ENCODE results near the gene TTLL5. TPM values are rescaled to one million over a fixed set of nuclear protein-coding genes. Genes with fewer than 3 reads are reported as not detected.

The TTLL5 gene
- polyA plus RNA-seq, 3 donors = 4.2 to 7.2 (median 4.7) TPM

- Histone ChIP-seq H3K4me1 (ENCODE audit: control insufficient read depth in 1 of 2, insufficient read depth in 2 of 2, low read length in 2 of 2) (no peaks in the 10 kb centered on the region), H3K9me3 (replicated peaks in 1 of 2; ENCODE audit: control insufficient read depth in 1 of 2, insufficient read depth in 1 of 2, low read length in 2 of 2) (no peaks in the 10 kb centered on the region), H3K4me3 (replicated peaks in 1 of 3; ENCODE audit: low read depth in 2 of 3, low read length in 3 of 3) (no peak overlapping the region), H3K4me2 (replicated peaks; ENCODE audit: extremely low read depth, low read length, poor library complexity, severe bottlenecking) (no peak overlapping the region), H3K27me3 (ENCODE audit: control insufficient read depth in 2 of 2, insufficient read depth in 2 of 2, low read length in 2 of 2) (no peaks in the 10 kb centered on the region), H4K20me1 (ENCODE audit: insufficient read depth, low read length) (no peaks in the 10 kb centered on the region), H3K9ac (ENCODE audit: insufficient read depth, low read length, poor library complexity, severe bottlenecking) (no peak overlapping the region), H3K79me2 (ENCODE audit: insufficient read depth, low read length) (no peaks in the 10 kb centered on the region), H2AFZ (ENCODE audit: insufficient read depth, low read depth, low read length, poor library complexity, severe bottlenecking) (no peak overlapping the region), H3K36me3 (replicated peaks in 1 of 2; ENCODE audit: control insufficient read depth in 1 of 2, insufficient read depth in 2 of 2, low read length in 2 of 2) (peaks cover 0 to 19% of the 10 kb centered on the region in 2 donors), H3K27ac (ENCODE audit: low read depth in 1 of 2, low read length in 2 of 2) (no peak overlapping the region)
- Mint-ChIP-seq H3K9me3 (no peaks in the 10 kb centered on the region), H3K36me3 (peaks cover 23 to 33% of the 10 kb centered on the region in 2 donors), H3K4me3 (no peak overlapping the region), H3K27me3 (ENCODE audit: low read depth in 3 of 3) (peaks cover 0 to 3% (median 0%) of the 10 kb centered on the region in 3 donors), H3K27ac (no peak overlapping the region), H3K4me1 (peaks cover 4% of the 10 kb centered on the region)
- intact Hi-C loops (cut with micrococcal nuclease) = no loop called here
- peak; percentile 5 for TF ChIP-seq CTCF (IDR thresholded peaks at IDR 0.05)
- no peak for DNase-seq
- 86% methylated on average over 1 of the region's 1 CpG for WGBS (ENCODE audit: insufficient coverage)
These were observed 219.5 kb downstream of the TTLL5 start for GRCh38 chr14:75880512-75880911.

GRCh38 chr14:75881994-75882393 is 220.9 kb downstream of the TTLL5 start:
- intact Hi-C loops (cut with micrococcal nuclease) = no loop called here
- H3K4me3 Mint-ChIP-seq = no peak overlapping the region
- Histone ChIP-seq H3K4me2 (replicated peaks; ENCODE audit: extremely low read depth, low read length, poor library complexity, severe bottlenecking) (no peak overlapping the region), H3K4me3 (replicated peaks in 1 of 3; ENCODE audit: low read depth in 2 of 3, low read length in 3 of 3) (no peak overlapping the region), H3K4me1 (ENCODE audit: control insufficient read depth in 1 of 2, insufficient read depth in 2 of 2, low read length in 2 of 2) (no peaks in the 10 kb centered on the region), H2AFZ (ENCODE audit: insufficient read depth, low read depth, low read length, poor library complexity, severe bottlenecking) (no peak overlapping the region), H3K27ac (ENCODE audit: low read depth in 1 of 2, low read length in 2 of 2) (no peak overlapping the region), H3K79me2 (ENCODE audit: insufficient read depth, low read length) (no peaks in the 10 kb centered on the region), H3K9ac (ENCODE audit: insufficient read depth, low read length, poor library complexity, severe bottlenecking) (no peak overlapping the region), H3K36me3 (replicated peaks in 1 of 2; ENCODE audit: control insufficient read depth in 1 of 2, insufficient read depth in 2 of 2, low read length in 2 of 2) (peaks cover 0 to 19% of the 10 kb centered on the region in 2 donors), H3K27me3 (ENCODE audit: control insufficient read depth in 2 of 2, insufficient read depth in 2 of 2, low read length in 2 of 2) (no peaks in the 10 kb centered on the region), H4K20me1 (ENCODE audit: insufficient read depth, low read length) (no peaks in the 10 kb centered on the region), H3K9me3 (replicated peaks in 1 of 2; ENCODE audit: control insufficient read depth in 1 of 2, insufficient read depth in 1 of 2, low read length in 2 of 2) (no peaks in the 10 kb centered on the region)
- peaks cover 0 to 3% (median 0%) of the 10 kb centered on the region in 3 donors for H3K27me3 Mint-ChIP-seq (ENCODE audit: low read depth in 3 of 3)
- no peak overlapping the region for H3K27ac Mint-ChIP-seq
- peaks cover 2% of the 10 kb centered on the region for H3K4me1 Mint-ChIP-seq
- peaks cover 26 to 33% of the 10 kb centered on the region in 2 donors for H3K36me3 Mint-ChIP-seq
- 100% methylated on average over 1 of the region's 5 CpGs for WGBS (ENCODE audit: insufficient coverage)
- no peak for TF ChIP-seq CTCF (IDR thresholded peaks at IDR 0.05)
- no peaks in the 10 kb centered on the region for H3K9me3 Mint-ChIP-seq
- DNase-seq = no peak

All from CD14-positive monocyte (primary cell).